GM18526 (cell line): Measurements from ENCODE around the gene S100A1.

Experiments
- POLR2A ChIP-seq: IDR thresholded peaks from 3 replicates; pipeline ENCODE4 v1.6.1; 2011; ENCODE audit not compliant: insufficient read length; ENCODE audit errors: extremely low read depth

The S100A1 gene

GRCh38 chr1:153627715-153628626 is at the start of gene S100A1:
Gene S100A1, plus strand, starts transcription at chr1:153628434. Its CDS starts 2,088 bp downstream, at chr1:153630522.
- TF ChIP-seq POLR2A, result no peak

- TF ChIP-seq POLR2A, result no peak
Observed at GRCh38 chr1:153578490-153578889, 49.7 kb upstream of the S100A1 start.

GRCh38 chr1:153578936-153579335 is 49.3 kb upstream of the S100A1 start:
- TF ChIP-seq POLR2A, result no peak

- TF ChIP-seq POLR2A, result no peak
Observed at GRCh38 chr1:153583976-153584375, 44.3 kb upstream of the S100A1 start.

- no peak for TF ChIP-seq POLR2A
Observed at GRCh38 chr1:153585006-153585405, 43.2 kb upstream of the S100A1 start.

GRCh38 chr1:153586347-153586746 is 41.9 kb upstream of the S100A1 start:
- no peak for TF ChIP-seq POLR2A

GRCh38 chr1:153587314-153587713 is 40.9 kb upstream of the S100A1 start:
- TF ChIP-seq POLR2A, result no peak

- no peak for TF ChIP-seq POLR2A
Observed at GRCh38 chr1:153588482-153588881, 39.8 kb upstream of the S100A1 start.

GRCh38 chr1:153592748-153593147 is 35.5 kb upstream of the S100A1 start:
- TF ChIP-seq POLR2A, result no peak

- no peak for TF ChIP-seq POLR2A
Observed at GRCh38 chr1:153597206-153597605, 31.0 kb upstream of the S100A1 start.

- TF ChIP-seq POLR2A, result peak; percentile 48
Observed at GRCh38 chr1:153598309-153599172, 29.7 kb upstream of the S100A1 start.

- no peak for TF ChIP-seq POLR2A
Observed at GRCh38 chr1:153599847-153600246, 28.4 kb upstream of the S100A1 start.

- TF ChIP-seq POLR2A, result no peak
Observed at GRCh38 chr1:153602749-153603148, 25.5 kb upstream of the S100A1 start.

GRCh38 chr1:153606194-153606593 is 22.0 kb upstream of the S100A1 start:
- no peak for TF ChIP-seq POLR2A

GRCh38 chr1:153607381-153607780 is 20.9 kb upstream of the S100A1 start:
- TF ChIP-seq POLR2A, result no peak
